Measurements from ENCODE around the gene USP31. TPM values are rescaled to one million over a fixed set of nuclear protein-coding genes. Genes with fewer than 3 reads are reported as not detected.

Gene USP31, protein sequence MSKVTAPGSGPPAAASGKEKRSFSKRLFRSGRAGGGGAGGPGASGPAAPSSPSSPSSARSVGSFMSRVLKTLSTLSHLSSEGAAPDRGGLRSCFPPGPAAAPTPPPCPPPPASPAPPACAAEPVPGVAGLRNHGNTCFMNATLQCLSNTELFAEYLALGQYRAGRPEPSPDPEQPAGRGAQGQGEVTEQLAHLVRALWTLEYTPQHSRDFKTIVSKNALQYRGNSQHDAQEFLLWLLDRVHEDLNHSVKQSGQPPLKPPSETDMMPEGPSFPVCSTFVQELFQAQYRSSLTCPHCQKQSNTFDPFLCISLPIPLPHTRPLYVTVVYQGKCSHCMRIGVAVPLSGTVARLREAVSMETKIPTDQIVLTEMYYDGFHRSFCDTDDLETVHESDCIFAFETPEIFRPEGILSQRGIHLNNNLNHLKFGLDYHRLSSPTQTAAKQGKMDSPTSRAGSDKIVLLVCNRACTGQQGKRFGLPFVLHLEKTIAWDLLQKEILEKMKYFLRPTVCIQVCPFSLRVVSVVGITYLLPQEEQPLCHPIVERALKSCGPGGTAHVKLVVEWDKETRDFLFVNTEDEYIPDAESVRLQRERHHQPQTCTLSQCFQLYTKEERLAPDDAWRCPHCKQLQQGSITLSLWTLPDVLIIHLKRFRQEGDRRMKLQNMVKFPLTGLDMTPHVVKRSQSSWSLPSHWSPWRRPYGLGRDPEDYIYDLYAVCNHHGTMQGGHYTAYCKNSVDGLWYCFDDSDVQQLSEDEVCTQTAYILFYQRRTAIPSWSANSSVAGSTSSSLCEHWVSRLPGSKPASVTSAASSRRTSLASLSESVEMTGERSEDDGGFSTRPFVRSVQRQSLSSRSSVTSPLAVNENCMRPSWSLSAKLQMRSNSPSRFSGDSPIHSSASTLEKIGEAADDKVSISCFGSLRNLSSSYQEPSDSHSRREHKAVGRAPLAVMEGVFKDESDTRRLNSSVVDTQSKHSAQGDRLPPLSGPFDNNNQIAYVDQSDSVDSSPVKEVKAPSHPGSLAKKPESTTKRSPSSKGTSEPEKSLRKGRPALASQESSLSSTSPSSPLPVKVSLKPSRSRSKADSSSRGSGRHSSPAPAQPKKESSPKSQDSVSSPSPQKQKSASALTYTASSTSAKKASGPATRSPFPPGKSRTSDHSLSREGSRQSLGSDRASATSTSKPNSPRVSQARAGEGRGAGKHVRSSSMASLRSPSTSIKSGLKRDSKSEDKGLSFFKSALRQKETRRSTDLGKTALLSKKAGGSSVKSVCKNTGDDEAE (N-terminal part only)
- 1 to 10 TPM; 9.6 to 9.9 TPM for total RNA-seq

DNA sequence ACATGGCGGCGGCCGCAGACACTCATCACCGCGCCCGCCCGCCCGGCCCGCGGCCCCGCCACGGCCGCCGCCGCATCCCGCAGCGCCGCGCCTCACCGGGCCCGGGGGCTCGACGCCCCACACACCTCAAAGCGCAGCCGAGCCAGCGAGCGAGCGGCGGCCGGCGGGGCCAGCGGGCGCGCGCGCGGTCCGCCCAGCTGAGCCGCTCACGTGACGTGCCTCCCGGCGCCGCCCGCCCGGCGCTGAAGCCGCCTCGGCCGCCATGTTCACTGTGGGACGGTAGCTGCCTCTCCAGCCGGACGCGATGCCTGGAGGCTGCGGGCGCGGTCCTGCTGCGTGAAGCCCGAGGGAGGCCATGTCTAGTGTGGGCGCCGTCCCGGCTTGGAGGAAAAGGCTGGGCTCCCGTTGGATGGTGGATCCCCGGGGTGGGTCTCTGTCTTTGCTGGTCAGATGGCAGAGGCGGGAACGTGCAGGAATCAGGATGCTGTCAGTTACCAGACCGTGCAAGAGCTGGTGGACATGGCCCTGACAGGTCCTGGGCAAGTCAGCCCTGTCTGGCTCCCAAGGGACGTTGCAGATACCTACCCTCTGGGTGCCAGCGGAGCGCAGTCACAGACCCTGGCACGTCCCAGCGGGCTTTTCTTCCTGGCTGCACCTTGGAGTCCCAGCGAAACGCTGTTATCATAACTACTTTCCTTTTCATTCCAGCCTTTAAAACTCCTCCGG lies at the start of gene USP31:
Gene USP31 (minus strand): TSS at position 186 of the 726 bp plus-strand sequence. CDS start 182 bp downstream, at position 4.
- ChIA-PET CTCF (interaction anchor here (0.5 kb wide), 1 partner anchor 1596 kb away, joined by 3 read pairs; no protein-coding TSS in a partner anchor), POLR2A (no interaction called here)

DNA sequence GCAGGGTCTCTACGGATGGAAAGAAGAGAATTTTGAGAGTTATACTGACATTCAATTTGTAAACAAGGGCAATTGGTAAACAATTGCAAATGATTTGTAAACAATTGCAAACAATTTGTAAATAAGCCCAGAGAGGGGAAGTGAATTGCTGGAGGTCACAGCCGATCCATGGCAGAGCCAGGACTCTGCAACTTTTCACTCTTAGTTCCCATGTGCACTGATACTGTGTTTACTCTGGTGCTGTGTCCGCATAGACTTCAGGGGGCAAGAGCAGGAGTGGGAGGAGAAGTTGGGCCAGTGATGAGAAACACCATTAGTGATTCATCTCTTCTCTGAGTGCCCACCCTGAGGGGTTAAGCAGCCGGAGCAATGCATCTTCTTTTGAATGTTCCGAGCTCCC lies 47.3 kb upstream of the USP31 start:
- ChIA-PET POLR2A (no interaction called here), CTCF (interaction anchor here (0.6 kb wide), 1 partner anchor 17 kb away, joined by 3 read pairs; no protein-coding TSS in a partner anchor)

DNA sequence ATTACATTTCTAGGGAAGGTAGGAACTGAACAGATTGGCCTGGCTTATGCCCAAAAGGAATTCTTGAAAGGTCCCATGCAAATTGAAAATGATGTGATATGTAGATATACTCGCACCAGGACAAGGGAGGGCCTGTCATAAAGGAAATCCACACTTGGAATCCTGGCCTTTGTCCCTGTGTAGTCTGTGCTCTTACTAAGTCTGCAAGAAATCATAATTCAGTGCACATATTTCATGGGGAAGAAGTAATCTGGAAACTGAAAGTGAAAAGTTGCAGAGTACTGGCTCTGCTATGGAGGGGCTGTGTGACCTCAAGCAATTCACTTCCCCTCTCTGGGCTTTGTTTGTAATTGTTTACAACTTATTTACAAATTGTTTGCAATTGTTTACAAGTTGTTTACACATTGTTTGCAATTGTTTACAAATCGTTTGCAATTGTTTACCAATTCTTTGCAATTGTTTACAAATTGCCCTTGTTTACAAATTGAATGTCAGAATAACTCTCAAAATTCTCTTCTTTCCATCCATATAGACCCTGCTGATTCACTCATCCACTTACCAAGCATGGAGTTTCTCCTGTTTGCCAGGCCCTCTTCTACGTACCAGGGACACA lies 46.2 kb upstream of the USP31 start:
- CTCF ChIA-PET = no interaction called here

DNA sequence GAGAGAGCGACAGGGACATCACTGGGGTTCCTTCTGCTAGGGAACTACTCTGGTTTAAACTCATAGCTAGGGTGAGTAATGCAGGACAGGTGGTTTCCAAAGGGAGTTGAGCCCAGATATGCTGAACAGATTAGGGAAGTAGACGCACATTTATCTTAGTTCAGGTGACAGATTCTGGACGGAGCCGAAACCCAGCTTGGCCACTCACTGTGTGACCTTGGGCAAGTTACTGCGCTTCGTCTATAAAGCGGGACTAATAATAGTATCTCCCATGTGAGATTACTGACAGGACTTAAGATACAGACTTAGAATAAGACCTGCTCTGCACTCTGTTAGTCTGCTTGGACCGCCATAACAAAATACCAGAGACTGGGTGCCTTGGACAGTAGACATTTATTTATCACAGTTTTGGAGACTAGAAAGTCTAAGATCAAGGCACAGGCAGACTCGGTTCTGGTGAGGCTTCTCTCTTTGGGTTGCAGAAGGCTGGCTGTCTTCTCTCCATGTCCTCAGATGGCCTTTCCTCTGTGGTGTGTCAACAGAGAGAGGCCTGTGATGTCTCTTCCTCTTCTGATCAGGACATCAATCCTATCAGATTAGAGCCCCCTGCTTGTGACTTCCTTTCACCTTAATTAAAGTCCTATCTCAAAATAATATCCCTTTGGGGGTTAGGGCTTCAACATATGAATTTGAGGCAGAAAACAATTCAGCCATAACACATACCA lies 45.4 kb upstream of the USP31 start:
- ChIA-PET CTCF (no interaction called here), POLR2A (no interaction called here)

More for the DNA sequence above, 46.2 kb upstream of the USP31 start:
- POLR2A ChIA-PET = no interaction called here

DNA sequence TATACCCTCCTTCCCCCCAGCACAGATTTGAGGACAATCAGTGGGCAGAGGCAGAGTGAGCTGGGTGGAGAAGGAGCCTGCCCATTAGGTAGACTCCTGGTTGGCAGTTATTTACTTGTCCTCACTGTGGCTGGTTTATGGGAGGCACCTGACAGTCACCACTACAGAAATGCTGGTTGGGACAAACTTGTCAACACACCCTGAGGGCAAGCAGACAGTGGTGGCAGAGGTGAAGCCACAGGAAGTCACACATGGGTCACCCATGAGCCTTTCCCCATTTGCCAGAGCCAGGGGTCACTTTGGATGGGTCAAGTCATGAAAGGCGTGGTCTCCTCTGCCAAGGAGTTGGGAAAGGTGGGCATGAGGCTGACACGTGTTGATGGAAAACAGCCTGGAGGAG lies 39.7 kb upstream of the USP31 start:
- POLR2A ChIA-PET = no interaction called here

DNA sequence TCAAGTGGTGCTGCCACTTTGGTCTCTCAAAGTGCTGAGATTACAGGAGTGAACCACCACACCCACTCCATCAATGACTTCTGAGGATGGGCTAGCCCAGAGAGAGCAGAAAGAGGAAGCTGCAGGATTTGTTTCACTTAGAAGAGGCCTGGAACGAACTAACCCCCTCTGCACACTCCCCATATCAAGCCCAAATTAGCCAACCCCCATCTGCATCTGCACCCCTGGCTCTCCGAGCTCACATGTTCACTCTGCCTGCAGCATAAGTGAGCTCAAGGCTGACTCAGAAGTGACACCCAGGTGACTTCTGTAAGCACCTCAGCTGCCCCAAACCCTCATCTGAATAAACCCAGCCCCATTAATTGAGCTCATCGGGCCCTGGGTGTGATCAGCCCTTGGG lies 38.1 kb upstream of the USP31 start:
- POLR2A ChIA-PET = no interaction called here
- CTCF ChIA-PET = interaction anchor here (0.6 kb wide), 2 partner anchors 81 to 114 kb away, joined by 3 read pairs; no protein-coding TSS in a partner anchor

More for the DNA sequence above, 39.7 kb upstream of the USP31 start:
- CTCF ChIA-PET = no interaction called here

DNA sequence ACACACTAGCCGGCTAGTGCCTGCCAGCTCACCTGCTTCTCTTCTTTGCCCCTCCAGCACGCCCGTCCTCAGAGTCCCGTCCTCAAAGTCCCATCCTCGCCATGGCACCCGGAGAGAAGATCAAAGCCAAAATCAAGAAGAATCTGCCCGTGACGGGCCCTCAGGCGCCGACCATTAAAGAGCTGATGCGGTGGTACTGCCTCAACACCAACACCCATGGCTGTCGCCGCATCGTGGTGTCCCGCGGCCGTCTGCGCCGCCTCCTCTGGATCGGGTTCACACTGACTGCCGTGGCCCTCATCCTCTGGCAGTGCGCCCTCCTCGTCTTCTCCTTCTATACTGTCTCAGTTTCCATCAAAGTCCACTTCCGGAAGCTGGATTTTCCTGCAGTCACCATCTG lies 36.9 kb upstream of the USP31 start:
- CTCF ChIA-PET = no interaction called here
- POLR2A ChIA-PET = interaction anchor here (0.5 kb wide), 1 partner anchor 454 kb away, joined by 3 read pairs; no protein-coding TSS in a partner anchor

DNA sequence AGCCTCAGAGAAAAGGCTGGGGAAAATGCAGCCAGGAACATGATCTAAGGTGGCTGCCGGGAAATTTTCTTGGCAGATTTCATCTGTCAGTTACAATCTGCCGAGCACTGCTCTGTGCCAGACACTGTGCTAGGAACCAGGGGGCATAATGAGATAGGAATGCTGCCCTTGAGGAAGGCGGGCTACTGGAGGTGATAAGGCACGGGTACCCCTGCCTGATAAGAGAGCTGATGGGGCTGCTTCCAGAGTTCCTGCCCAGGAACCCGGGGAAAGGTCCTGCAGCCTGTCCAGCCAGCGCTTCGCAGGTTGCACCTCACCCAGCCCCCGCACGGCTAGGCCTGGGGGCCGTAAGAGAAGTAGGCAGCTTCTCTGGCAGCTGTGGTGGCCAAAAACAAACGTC lies 36.4 kb upstream of the USP31 start:
- ChIA-PET POLR2A (interaction anchor here (0.5 kb wide), 1 partner anchor 455 kb away, joined by 3 read pairs; no protein-coding TSS in a partner anchor), CTCF (no interaction called here)

DNA sequence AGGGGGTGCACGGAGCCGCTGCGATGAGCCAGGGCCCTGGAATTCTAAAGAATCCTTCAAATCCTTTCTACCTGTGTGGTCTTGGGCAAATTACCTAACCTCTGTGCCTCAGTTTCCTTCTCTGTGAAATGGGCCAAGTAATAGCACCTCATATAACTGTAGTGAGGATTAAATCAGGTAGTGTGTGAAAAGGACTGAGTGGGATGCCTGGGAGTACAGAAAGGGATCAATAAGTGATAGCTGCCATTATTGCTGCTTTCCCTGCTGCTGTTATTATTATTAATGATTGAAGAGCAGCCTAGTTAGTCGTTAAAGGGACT lies 34.3 kb upstream of the USP31 start:
- ChIA-PET POLR2A (no interaction called here), CTCF (interaction anchor here (1.0 to 2.4 kb wide), 2 partner anchors 251 to 253 kb away, joined by 6 to 13 read pairs; no protein-coding TSS in a partner anchor)

DNA sequence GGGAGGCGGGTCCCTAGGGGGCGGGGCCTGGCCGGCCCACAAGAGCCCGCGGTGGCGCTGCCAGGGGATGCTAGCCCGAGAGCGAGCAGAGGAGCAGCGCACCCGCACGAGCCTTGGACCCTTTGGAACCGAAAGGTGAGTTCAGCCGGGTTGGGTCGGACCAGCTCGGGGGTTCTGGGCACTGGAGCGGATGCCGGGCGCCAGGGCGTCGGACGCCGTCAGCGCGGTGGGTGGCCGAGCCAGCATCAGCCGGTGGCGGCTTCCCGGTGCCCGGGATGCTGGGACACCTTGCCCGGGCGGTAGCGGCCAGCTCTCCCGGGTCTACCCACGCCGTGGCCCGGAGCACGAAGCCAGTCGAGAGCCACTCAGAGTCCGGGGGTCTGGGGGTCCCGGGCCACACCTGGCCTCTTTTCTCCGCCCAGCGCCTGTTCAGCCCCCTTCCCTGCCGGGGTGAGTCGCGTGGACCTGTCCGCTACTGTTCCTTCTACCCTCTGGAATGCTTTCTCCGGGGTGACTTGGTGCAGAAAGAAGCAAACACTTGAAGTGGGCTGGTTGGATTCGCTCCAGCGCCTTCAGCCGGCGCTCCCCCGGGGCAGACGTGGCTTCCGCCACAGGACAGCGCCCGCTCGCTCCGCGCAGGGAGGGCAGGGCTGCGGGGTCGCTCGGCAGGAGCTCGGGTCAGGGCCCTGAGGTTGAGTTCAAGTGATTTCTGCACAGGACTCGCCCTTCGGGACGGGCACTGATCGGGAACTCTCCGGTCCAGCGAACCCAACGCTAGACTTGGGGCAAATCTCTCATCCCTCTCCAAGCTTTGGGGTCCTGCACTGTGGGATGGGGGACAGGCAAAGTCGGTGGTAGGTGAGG lies 33.7 kb upstream of the USP31 start, which contains the start of gene SCNN1G:
Gene SCNN1G (plus strand): TSS at position 67 of the 864 bp plus-strand sequence. CDS start 3,527 bp downstream, outside the sequence.
- ChIA-PET CTCF (interaction anchor here (0.8 to 2.4 kb wide), 6 partner anchors 8 to 253 kb away, joined by 3 to 13 read pairs (median 4); no protein-coding TSS in a partner anchor), POLR2A (no interaction called here)

DNA sequence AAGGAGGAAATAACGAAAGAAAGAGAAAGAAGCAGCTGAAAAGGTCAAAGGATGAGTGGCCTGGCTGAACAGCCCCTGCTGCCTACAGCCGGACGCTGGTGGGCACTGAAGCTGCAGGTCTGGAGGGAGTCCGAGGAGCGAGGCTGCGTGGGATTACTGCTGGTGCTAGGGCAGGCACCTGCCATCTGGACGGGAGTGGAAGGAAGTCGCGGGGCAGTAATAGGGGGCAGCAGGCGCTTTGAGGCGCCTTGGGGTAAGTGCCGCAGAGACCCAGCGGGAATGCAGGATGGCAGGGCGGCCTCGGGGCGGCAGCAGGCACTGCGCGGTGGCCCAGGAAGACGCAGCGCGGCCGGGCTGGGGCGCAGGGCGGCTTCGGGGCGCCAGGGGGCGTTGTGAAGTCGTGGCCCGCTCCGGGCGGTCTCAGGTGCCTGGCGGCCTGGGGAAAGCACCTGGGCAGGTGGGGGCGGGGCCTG lies 33.0 kb upstream of the USP31 start:
- POLR2A ChIA-PET = no interaction called here

DNA sequence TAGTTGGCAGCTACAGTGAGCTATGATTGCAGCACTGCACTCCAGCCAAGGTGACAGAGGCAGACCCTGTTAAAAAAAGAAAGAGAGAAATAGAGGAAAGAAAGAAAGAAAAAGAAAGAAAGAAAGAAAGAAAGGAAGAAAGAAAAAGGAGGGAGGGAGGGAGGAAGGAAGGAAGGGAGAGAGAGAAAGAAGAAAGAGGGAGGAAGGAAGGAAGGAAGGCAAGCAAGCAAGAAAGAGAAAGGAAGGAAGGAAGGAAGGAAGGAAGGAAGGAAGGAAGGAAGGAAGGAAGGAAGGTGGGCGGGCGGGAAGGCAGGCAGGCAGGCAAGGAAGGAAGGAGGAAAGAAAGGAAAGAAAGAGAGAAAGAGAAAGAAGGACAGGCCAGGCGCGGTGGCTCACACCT lies 32.3 kb upstream of the USP31 start:
- ChIA-PET CTCF (interaction anchor here (0.6 to 1.2 kb wide), 5 partner anchors 10 to 881 kb away, joined by 3 to 9 read pairs (median 4); no protein-coding TSS in a partner anchor), POLR2A (no interaction called here)

More for the DNA sequence above, 33.0 kb upstream of the USP31 start:
- CTCF ChIA-PET = interaction anchor here (0.6 to 2.4 kb wide), 5 partner anchors 9 to 882 kb away, joined by 3 to 13 read pairs (median 3); no protein-coding TSS in a partner anchor

DNA sequence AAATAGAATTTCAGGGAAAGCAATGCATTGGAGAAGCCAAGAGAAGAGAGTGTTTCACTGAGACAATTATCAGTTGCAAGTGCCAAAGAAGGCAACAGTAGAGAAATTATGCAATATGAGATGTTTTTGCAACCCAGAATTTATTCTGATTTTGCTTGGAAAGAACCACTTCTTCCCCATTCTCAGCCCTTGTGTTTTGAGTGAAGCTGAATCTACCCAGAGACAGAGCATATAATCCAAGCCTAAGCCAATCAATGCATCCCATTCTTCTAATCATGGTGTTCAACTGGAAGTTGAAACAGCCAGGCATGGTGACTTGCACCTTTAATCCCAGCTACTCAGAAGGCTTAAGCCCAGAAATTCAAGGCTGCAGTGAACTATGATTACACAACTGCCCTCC lies 26.4 kb upstream of the USP31 start:
- ChIA-PET CTCF (interaction anchor here (0.9 kb wide), 1 partner anchor 259 kb away, joined by 3 read pairs; no protein-coding TSS in a partner anchor), POLR2A (no interaction called here)

DNA sequence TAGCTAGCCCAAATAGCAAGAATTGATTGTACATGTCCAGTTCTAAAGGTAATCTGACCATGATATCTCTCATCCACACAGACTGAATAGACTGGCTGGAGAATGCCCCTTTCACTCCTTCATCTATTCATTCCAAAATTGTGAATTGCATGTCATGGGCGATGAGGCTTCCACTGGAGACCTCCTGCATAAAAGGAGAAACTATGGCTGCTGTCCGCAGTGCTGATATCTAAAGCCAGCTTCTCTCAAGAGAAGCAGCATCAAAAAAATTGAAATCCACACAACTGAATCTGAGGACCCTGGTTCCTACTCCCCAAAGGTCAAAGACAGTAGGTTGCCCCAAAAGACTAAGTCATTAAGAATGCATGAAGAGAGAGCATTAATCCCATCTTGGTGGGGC lies 25.4 kb upstream of the USP31 start:
- POLR2A ChIA-PET = no interaction called here

DNA sequence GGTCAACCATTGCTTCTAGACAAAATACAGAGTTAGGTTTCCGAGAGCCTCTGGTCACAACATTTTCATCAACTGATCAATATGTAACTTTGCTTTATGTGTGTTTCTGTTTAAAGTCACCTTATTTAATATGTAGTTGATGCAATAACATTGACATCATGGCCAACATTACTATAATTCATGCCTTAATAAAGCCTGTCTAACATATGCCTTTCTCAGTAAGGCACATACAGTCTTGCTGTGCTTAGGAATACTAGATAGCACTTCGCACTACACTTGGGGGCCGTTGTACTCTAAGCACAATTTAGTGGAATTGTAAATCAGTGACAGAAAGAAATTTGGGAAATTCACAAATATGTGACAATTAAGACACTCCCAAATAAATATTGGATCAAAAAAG lies 23.7 kb upstream of the USP31 start:
- POLR2A ChIA-PET = no interaction called here
- CTCF ChIA-PET = no interaction called here

More for the DNA sequence above, 25.4 kb upstream of the USP31 start:
- CTCF ChIA-PET = no interaction called here

DNA sequence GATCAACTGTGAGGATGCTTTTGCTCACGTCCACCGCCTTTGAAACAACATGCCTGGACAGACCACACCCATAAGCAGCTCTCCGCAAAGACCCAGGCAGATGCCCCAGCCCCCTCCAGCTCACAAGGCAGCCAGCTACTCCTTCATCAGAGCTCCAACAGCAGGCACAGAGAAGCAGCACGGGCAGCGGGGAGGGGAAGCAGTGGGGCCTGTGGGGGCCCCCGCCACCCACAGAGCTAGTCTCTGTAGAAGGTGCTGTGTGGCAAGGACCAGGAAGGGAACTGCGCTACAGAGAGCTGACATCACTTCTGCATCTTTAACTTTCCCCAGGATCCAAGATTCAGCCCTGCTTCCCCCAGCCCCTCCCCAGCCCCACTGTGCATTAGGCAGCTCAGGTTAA lies 23.3 kb upstream of the USP31 start:
- CTCF ChIA-PET = interaction anchor here (0.7 kb wide), 1 partner anchor 10 kb away, joined by 7 read pairs; no protein-coding TSS in a partner anchor

More for the DNA sequence above, 23.3 kb upstream of the USP31 start:
- POLR2A ChIA-PET = no interaction called here
